Mammary epithelial cell (primary cell): ENCODE results near the gene JHY.

Experiments
- CTCF ChIP-seq, 2 donors: IDR thresholded peaks in 1 of 2; conservative IDR thresholded peaks in 1 of 2; 2 replicates each; pipeline ENCODE4 v1.5.1; 2011 to 2012; ENCODE audit warnings: inconsistent platforms in 2 of 2, low read length in 2 of 2, mild to moderate bottlenecking in 2 of 2, control low read depth in 1 of 2, low read depth in 1 of 2; ENCODE audit not compliant: insufficient read depth in 1 of 2; ENCODE audit errors: extremely low read depth in 1 of 2
- EZH2 ChIP-seq: IDR thresholded peaks from 2 replicates; pipeline ENCODE4 v1.6.1; 2012; ENCODE audit warnings: low read length, inconsistent platforms, borderline replicate concordance

- TF ChIP-seq CTCF (conservative IDR thresholded peaks at IDR 0.05 in 1 of 2, IDR thresholded peaks at IDR 0.05 in 1 of 2; ENCODE audit: extremely low read depth in 1 of 2, insufficient read depth in 1 of 2, low read depth in 1 of 2, low read length in 2 of 2), result no peak
- TF ChIP-seq EZH2, result no peak
Measured at GRCh38 chr11:122850076-122850631, 32.4 kb upstream of the JHY start.
